MM.1S (cell line): ENCODE data around the gene ATG16L2.

Source experiments
- CTCF ChIP-seq: fragments of 300-600 bp; sonication (generic); IDR thresholded peaks from 2 replicates; pipeline ENCODE4 v1.5.1; 2016; ENCODE audit warnings: antibody characterized with exemption, low read length, mixed read lengths
- EZH2 ChIP-seq: fragments of 300-600 bp; sonication (generic); optimal IDR thresholded peaks from 2 replicates; pipeline ENCODE3; 2017; ENCODE audit warnings: low read depth, mild to moderate bottlenecking, antibody characterized with exemption, low read length, mixed read lengths

GRCh38 chr11:72818971-72819370, 4.8 kb downstream of the ATG16L2 start:
- TF ChIP-seq CTCF (no peak), EZH2 (no peak)
